ENCODE data around the gene LRP10. TPM values are rescaled to one million over a fixed set of nuclear protein-coding genes. Genes with fewer than 3 reads are reported as not detected.

LRP10 gene
- total RNA-seq, 1 donor from 2014 or later = 52.3 TPM

DNA sequence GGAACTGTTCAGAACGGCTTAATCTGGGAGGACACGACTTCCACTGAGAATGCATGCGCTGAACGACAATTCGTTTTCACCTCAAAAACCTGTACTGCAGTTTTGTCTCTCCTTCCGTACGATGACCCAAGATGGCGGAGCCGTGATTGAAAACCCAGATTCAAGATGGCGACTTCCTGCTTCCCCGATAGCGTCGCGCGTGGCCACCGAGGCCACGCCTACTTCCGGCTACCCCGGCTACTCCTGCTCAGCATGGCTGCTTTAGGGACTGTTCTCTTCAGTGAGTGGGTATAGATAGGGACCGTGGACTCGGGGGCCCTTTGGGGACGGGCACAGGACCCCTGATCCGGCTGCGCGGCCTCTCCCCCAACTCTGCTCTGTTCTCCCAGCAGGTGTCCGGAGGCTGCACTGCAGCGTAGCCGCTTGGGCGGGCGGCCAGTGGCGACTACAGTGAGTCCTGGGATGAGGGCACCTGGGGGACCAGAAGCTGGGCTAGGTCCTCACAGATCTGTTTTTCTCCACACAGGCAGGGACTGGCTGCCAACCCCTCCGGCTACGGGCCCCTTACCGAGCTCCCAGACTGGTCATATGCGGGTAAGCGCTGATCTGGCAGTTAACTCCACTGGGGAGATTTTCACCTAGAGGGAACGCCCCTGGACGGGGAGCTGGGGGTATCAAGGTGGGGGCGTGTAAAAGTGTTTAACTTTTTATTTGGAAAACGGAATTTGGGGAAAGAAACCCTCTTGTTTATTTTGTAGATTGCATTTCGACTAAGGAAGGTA, 41.7 kb upstream of the LRP10 start, which contains the start of gene MRPL52:
Gene MRPL52, plus strand, starts transcription at position 227 of the 782 bp plus-strand sequence. Its CDS starts 26 bp downstream, at position 253.
- Mint-ChIP-seq H3K4me1 (ENCODE audit: unreplicated experiment) (peaks cover 18% of the 10 kb centered on the region), H3K27ac (peak within 1 kb of the TSS; percentile 93), H3K36me3 (peaks cover 3% of the 10 kb centered on the region), H3K27me3 (peaks cover 3% of the 10 kb centered on the region), H3K9me3 (no peaks in the 10 kb centered on the region), H3K4me3 (peak within 1 kb of the TSS; percentile 95)
- TF ChIP-seq, protein P1, sequence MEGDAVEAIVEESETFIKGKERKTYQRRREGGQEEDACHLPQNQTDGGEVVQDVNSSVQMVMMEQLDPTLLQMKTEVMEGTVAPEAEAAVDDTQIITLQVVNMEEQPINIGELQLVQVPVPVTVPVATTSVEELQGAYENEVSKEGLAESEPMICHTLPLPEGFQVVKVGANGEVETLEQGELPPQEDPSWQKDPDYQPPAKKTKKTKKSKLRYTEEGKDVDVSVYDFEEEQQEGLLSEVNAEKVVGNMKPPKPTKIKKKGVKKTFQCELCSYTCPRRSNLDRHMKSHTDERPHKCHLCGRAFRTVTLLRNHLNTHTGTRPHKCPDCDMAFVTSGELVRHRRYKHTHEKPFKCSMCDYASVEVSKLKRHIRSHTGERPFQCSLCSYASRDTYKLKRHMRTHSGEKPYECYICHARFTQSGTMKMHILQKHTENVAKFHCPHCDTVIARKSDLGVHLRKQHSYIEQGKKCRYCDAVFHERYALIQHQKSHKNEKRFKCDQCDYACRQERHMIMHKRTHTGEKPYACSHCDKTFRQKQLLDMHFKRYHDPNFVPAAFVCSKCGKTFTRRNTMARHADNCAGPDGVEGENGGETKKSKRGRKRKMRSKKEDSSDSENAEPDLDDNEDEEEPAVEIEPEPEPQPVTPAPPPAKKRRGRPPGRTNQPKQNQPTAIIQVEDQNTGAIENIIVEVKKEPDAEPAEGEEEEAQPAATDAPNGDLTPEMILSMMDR (conservative IDR thresholded peaks at IDR 0.05) = no peak
- DNase-seq (ENCODE audit: extremely low spot score, unreplicated experiment) = peak; percentile 80

DNA sequence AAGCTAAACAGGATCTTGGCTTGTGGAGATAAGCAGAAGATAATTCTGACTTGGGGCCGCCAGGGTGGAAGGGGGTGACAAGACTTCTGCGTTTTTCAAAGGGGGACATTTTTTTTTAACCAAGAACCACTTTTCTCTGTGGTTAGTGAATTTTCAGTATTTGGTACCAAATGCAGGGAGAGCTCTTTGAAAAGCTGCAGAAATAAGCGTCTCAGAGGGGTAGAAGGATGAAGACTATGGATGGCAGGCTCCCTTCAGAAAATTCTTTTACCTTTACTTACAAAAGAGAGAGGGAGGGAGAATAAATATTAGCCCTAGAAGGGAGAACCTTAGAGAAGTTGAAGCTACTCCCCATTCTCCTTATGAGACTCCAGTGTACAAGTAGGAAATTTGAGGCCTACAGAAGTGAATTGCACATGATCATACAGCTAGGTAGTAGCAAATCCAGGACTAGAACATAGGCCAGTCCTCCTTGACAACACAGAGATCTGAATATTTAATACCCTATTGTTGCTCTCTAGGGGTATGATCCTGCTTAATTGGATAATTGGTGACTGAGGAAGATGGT, 41.0 kb upstream of the LRP10 start:
- Mint-ChIP-seq H3K9me3 (no peaks in the 10 kb centered on the region), H3K27ac (peak overlapping the region; percentile 93), H3K4me1 (ENCODE audit: unreplicated experiment) (peaks cover 23% of the 10 kb centered on the region), H3K36me3 (peaks cover 3% of the 10 kb centered on the region), H3K4me3 (peak overlapping the region; percentile 95), H3K27me3 (peaks cover 3% of the 10 kb centered on the region)
- no peak for DNase-seq (ENCODE audit: extremely low spot score, unreplicated experiment)
- TF ChIP-seq, protein P1 (conservative IDR thresholded peaks at IDR 0.05) = no peak

DNA sequence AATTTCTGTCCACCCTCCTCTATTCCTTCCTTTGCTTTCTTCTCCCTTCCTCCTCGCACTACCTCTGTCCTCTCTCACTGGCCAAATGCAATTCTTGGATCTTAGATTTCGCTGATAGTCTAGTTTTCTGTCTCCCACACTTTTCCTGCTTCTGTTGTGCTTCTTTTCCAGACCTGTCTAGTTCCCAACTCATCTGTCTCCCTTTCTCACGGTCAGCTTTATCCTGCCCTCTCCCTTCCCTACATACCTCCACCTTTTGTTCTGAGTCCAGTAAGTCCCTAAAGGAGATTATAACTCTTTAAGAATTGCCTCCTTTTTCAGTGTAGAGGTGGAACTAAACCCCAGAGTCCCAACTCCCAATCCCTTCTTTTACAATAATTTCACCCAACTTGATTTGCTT, 36.0 kb upstream of the LRP10 start:
- no peak for DNase-seq (ENCODE audit: extremely low spot score, unreplicated experiment)
- H3K36me3 Mint-ChIP-seq = peaks cover 3% of the 10 kb centered on the region
- no peaks in the 10 kb centered on the region for H3K27me3 Mint-ChIP-seq
- TF ChIP-seq, protein P1 (conservative IDR thresholded peaks at IDR 0.05) = no peak
- peak overlapping the region; percentile 97 for H3K27ac Mint-ChIP-seq
- peaks cover 22% of the 10 kb centered on the region for H3K4me1 Mint-ChIP-seq (ENCODE audit: unreplicated experiment)
- no peaks in the 10 kb centered on the region for H3K9me3 Mint-ChIP-seq
- peak overlapping the region; percentile 100 for H3K4me3 Mint-ChIP-seq

DNA sequence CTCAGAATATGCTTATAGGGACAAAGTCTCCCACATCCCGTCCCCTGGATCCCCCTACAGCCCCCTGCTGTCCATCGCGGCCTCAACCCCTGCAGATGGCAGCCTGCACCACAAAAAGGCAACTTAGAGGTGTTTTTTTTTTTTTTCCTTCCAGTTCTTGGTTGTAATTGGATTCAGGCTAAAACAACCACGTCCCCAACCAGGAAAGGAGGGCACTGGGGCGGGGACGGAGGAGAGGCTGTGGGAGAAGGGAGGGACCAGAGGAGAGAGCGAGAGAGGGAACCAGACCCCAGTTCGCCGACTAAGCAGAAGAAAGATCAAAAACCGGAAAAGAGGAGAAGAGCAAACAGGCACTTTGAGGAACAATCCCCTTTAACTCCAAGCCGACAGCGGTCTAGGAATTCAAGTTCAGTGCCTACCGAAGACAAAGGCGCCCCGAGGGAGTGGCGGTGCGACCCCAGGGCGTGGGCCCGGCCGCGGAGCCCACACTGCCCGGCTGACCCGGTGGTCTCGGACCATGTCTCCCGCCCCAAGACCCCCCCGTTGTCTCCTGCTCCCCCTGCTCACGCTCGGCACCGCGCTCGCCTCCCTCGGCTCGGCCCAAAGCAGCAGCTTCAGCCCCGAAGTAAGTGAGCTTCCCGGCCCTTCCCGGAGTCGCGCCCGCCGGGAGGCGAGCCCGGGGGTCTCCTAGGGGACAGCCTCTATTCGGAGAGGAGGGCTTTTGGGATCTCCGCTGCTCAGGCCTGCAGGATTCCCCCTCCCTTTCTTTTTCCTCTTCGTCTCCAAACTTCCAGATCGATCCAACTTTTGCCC, 35.0 kb upstream of the LRP10 start, which contains the start of gene MMP14:
Gene MMP14, plus strand, starts transcription at position 285 of the 813 bp plus-strand sequence. Its CDS starts 233 bp downstream, at position 518.
- no peak for DNase-seq (ENCODE audit: extremely low spot score, unreplicated experiment)
- peaks cover 19% of the 10 kb centered on the region for H3K4me1 Mint-ChIP-seq (ENCODE audit: unreplicated experiment)

More for the DNA sequence above, 35.0 kb upstream of the LRP10 start, which contains the start of gene MMP14:
- Mint-ChIP-seq H3K27ac (peak within 1 kb of the TSS; percentile 97), H3K4me3 (peak within 1 kb of the TSS; percentile 100), H3K27me3 (no peaks in the 10 kb centered on the region), H3K36me3 (peaks cover 4% of the 10 kb centered on the region), H3K9me3 (no peaks in the 10 kb centered on the region)
- TF ChIP-seq, protein P1 (conservative IDR thresholded peaks at IDR 0.05) = peak; percentile 60
